Stimulated activated CD4-positive, alpha-beta T cell treated with anti-CD3 and anti-CD28 coated beads, Interleukin-4, amount 100 ng/mL, for 1 hour (primary cell): ENCODE data around the gene ADORA1.

ENCODE experiments used
- DNase-seq: peaks from one replicate; pipeline ENCODE4 v3.0.0-alpha.2; 2020

The ADORA1 gene

GRCh38 chr1:203143641-203144040 lies 16.1 kb downstream of the ADORA1 start:
- DNase-seq, result no peak

GRCh38 chr1:203144661-203145060 lies 17.1 kb downstream of the ADORA1 start:
- DNase-seq, result no peak

- no peak for DNase-seq
Measured at GRCh38 chr1:203145321-203146041, 18.0 kb downstream of the ADORA1 start.

GRCh38 chr1:203146042-203146369 lies 18.5 kb downstream of the ADORA1 start:
- DNase-seq, result no peak

GRCh38 chr1:203146537-203146936 lies 19.0 kb downstream of the ADORA1 start:
- DNase-seq, result no peak

- no peak for DNase-seq
Measured at GRCh38 chr1:203147376-203147775, 19.9 kb downstream of the ADORA1 start.

- no peak for DNase-seq
Measured at GRCh38 chr1:203148127-203148526, 20.6 kb downstream of the ADORA1 start.

- DNase-seq, result no peak
Measured at GRCh38 chr1:203148579-203148978, 21.1 kb downstream of the ADORA1 start.

GRCh38 chr1:203149188-203149840 lies 21.8 kb downstream of the ADORA1 start:
- no peak for DNase-seq

- DNase-seq, result no peak
Measured at GRCh38 chr1:203150511-203151297, 23.2 kb downstream of the ADORA1 start.

- no peak for DNase-seq
Measured at GRCh38 chr1:203151362-203152157, 24.0 kb downstream of the ADORA1 start.

- DNase-seq, result no peak
Measured at GRCh38 chr1:203152158-203153034, 24.9 kb downstream of the ADORA1 start.

- DNase-seq, result no peak
Measured at GRCh38 chr1:203153051-203153988, 25.8 kb downstream of the ADORA1 start.

GRCh38 chr1:203153989-203154821 lies 26.7 kb downstream of the ADORA1 start:
- no peak for DNase-seq

GRCh38 chr1:203156280-203156679 lies 28.8 kb downstream of the ADORA1 start:
- no peak for DNase-seq

- DNase-seq, result no peak
Measured at GRCh38 chr1:203158423-203158822, 30.9 kb downstream of the ADORA1 start.

- no peak for DNase-seq
Measured at GRCh38 chr1:203158960-203159665, 31.6 kb downstream of the ADORA1 start.

- no peak for DNase-seq
Measured at GRCh38 chr1:203159844-203160243, 32.3 kb downstream of the ADORA1 start.

- no peak for DNase-seq
Measured at GRCh38 chr1:203161175-203161574, 33.6 kb downstream of the ADORA1 start.
